ENCODE results near the gene PAGR1. TPM values are rescaled to one million over a fixed set of nuclear protein-coding genes. Genes with fewer than 3 reads are reported as not detected.
"Not testable (repeated sequence)": the region's sequence is repeated elsewhere in the genome, so short reads cannot be mapped to it uniquely, and the experiment has no call there.

The PAGR1 gene
- total and polyA plus RNA-seq, 9 of the 15 experiments (the other 6 are each of a cell fraction or from before 2014, with no cell fraction given), result 1.4 to 58.2 (median 16.8) TPM

DNA sequence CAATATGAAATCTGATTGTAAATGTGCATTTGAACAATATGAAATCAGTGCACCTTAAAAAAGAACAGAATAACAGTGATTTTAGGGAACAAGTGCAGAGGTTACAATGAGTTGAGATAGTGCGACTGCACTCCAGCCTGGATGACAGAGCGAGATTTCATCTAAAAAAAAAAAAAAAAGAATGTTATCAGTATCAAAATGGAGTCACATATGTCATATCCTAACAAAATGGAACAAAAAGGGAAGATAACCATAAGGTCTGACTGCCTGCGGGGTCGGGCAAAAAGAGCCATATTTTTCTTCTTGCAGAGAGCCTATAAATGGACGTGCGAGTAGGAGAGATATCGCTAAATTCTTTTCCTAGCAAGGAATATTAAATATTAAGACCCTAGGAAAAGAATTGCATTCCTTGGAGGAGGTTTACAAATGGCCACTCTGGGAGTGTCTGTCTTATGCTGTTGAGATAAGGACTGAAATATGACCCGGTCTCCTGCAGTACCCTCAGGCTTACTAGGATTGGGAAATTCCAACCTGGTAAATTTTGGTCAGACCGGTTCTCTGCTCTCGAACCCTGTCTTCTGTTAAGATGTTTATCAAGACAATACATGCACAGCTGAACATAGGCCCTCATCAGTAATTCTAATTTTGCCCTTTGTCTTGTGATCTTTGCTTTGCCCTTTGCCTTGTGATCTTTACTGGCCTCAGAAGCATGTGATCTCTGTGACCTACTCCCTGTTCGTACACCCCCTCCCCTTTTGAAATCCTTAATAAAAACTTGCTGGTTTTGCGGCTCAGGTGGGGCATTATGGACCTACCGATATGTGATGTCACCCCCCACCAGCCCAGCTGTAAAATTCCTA lies 32.6 kb upstream of the PAGR1 start (continued):
- TF ChIP-seq, protein P1, sequence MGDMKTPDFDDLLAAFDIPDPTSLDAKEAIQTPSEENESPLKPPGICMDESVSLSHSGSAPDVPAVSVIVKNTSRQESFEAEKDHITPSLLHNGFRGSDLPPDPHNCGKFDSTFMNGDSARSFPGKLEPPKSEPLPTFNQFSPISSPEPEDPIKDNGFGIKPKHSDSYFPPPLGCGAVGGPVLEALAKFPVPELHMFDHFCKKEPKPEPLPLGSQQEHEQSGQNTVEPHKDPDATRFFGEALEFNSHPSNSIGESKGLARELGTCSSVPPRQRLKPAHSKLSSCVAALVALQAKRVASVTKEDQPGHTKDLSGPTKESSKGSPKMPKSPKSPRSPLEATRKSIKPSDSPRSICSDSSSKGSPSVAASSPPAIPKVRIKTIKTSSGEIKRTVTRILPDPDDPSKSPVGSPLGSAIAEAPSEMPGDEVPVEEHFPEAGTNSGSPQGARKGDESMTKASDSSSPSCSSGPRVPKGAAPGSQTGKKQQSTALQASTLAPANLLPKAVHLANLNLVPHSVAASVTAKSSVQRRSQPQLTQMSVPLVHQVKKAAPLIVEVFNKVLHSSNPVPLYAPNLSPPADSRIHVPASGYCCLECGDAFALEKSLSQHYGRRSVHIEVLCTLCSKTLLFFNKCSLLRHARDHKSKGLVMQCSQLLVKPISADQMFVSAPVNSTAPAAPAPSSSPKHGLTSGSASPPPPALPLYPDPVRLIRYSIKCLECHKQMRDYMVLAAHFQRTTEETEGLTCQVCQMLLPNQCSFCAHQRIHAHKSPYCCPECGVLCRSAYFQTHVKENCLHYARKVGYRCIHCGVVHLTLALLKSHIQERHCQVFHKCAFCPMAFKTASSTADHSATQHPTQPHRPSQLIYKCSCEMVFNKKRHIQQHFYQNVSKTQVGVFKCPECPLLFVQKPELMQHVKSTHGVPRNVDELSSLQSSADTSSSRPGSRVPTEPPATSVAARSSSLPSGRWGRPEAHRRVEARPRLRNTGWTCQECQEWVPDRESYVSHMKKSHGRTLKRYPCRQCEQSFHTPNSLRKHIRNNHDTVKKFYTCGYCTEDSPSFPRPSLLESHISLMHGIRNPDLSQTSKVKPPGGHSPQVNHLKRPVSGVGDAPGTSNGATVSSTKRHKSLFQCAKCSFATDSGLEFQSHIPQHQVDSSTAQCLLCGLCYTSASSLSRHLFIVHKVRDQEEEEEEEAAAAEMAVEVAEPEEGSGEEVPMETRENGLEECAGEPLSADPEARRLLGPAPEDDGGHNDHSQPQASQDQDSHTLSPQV (IDR thresholded peaks at IDR 0.05), result peak; percentile 83
- TF ChIP-seq NFIX (CRISPR knock-in tag; IDR thresholded peaks at IDR 0.05; ENCODE audit: low read depth), result 0 out of 2 replicates have a peak, but pooled peaks have one; percentile 21
- peak; percentile 81 for TF ChIP-seq MECOM (CRISPR knock-in tag; IDR thresholded peaks at IDR 0.05)
- peak; percentile 43; the same call in 1 of the 2 replicates for TF ChIP-seq SMARCA4 (IDR thresholded peaks at IDR 0.05)
- TF ChIP-seq, protein P2, sequence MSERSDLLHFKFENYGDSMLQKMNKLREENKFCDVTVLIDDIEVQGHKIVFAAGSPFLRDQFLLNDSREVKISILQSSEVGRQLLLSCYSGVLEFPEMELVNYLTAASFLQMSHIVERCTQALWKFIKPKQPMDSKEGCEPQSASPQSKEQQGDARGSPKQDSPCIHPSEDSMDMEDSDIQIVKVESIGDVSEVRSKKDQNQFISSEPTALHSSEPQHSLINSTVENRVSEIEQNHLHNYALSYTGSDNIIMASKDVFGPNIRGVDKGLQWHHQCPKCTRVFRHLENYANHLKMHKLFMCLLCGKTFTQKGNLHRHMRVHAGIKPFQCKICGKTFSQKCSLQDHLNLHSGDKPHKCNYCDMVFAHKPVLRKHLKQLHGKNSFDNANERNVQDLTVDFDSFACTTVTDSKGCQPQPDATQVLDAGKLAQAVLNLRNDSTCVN (CRISPR knock-in tag; IDR thresholded peaks at IDR 0.05), result peak; percentile 85; the same call in 1 of the 2 replicates
- peak; percentile 85; the same call in 1 of the 2 replicates for TF ChIP-seq ZNF354B (CRISPR knock-in tag; IDR thresholded peaks at IDR 0.05)
- TF ChIP-seq NFE2 (IDR thresholded peaks at IDR 0.05; ENCODE audit: low read depth), result peak; percentile 33; the same call in 1 of the 2 replicates
- TF ChIP-seq, protein P3, sequence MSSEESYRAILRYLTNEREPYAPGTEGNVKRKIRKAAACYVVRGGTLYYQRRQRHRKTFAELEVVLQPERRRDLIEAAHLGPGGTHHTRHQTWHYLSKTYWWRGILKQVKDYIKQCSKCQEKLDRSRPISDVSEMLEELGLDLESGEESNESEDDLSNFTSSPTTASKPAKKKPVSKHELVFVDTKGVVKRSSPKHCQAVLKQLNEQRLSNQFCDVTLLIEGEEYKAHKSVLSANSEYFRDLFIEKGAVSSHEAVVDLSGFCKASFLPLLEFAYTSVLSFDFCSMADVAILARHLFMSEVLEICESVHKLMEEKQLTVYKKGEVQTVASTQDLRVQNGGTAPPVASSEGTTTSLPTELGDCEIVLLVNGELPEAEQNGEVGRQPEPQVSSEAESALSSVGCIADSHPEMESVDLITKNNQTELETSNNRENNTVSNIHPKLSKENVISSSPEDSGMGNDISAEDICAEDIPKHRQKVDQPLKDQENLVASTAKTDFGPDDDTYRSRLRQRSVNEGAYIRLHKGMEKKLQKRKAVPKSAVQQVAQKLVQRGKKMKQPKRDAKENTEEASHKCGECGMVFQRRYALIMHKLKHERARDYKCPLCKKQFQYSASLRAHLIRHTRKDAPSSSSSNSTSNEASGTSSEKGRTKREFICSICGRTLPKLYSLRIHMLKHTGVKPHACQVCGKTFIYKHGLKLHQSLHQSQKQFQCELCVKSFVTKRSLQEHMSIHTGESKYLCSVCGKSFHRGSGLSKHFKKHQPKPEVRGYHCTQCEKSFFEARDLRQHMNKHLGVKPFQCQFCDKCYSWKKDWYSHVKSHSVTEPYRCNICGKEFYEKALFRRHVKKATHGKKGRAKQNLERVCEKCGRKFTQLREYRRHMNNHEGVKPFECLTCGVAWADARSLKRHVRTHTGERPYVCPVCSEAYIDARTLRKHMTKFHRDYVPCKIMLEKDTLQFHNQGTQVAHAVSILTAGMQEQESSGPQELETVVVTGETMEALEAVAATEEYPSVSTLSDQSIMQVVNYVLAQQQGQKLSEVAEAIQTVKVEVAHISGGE (CRISPR knock-in tag; IDR thresholded peaks at IDR 0.05), result peak in 1 of 3 experiments; percentile 83; a peak in 2 of 6 replicates
- TF ChIP-seq ZFX (CRISPR knock-in tag; IDR thresholded peaks at IDR 0.05), result peak; percentile 42; the same call in 1 of the 2 replicates
- TF ChIP-seq CEBPB (tag; IDR thresholded peaks at IDR 0.05), result peak; percentile 77
- peak; percentile 92 for TF ChIP-seq ZNF41 (CRISPR knock-in tag; conservative IDR thresholded peaks at IDR 0.05)
- TF ChIP-seq OTX1 (CRISPR knock-in tag; IDR thresholded peaks at IDR 0.05), result peak; percentile 93; the same call in 1 of the 2 replicates
- not testable (repeated sequence) for TF ChIP-seq MYC (IDR thresholded peaks at IDR 0.05; ENCODE audit: low read depth, low read length)
- TF ChIP-seq MYC (CRISPR knock-in tag; IDR thresholded peaks at IDR 0.05; ENCODE audit: borderline replicate concordance, low read depth), result peak; percentile 80
- peak; percentile 56; the same call in 1 of the 2 replicates for TF ChIP-seq ZNF444 (CRISPR knock-in tag; IDR thresholded peaks at IDR 0.05)
- TF ChIP-seq TEAD2 (tag; IDR thresholded peaks at IDR 0.05), result peak; percentile 82; the same call in 1 of the 2 replicates
- TF ChIP-seq, protein P4, sequence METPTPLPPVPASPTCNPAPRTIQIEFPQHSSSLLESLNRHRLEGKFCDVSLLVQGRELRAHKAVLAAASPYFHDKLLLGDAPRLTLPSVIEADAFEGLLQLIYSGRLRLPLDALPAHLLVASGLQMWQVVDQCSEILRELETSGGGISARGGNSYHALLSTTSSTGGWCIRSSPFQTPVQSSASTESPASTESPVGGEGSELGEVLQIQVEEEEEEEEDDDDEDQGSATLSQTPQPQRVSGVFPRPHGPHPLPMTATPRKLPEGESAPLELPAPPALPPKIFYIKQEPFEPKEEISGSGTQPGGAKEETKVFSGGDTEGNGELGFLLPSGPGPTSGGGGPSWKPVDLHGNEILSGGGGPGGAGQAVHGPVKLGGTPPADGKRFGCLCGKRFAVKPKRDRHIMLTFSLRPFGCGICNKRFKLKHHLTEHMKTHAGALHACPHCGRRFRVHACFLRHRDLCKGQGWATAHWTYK (CRISPR knock-in tag; IDR thresholded peaks at IDR 0.05), result peak; percentile 94

Data from K562 (cell line).